HG03521 (cell line): Measurements from ENCODE around the gene TCEA3.

Experiments used
- ATAC-seq: cut with Tn5 transposase; IDR thresholded peaks from one replicate; pipeline ENCODE4 v1.9.1; 2021; ENCODE audit warnings: mild to moderate bottlenecking, moderate library complexity; ENCODE audit not compliant: unreplicated experiment

The TCEA3 gene

GRCh38 chr1:23424293-23425192, at the start of gene TCEA3:
Gene TCEA3 (minus strand): TSS chr1:23424748. CDS start chr1:23424633, 115 bp downstream.
- ATAC-seq, result no peak

- ATAC-seq, result no peak
Measured at GRCh38 chr1:23473037-23473800, 48.7 kb upstream of the TCEA3 start.

- ATAC-seq, result no peak
Measured at GRCh38 chr1:23472351-23473036, 47.9 kb upstream of the TCEA3 start.

- ATAC-seq, result no peak
Measured at GRCh38 chr1:23471473-23472075, 47.0 kb upstream of the TCEA3 start.

- no peak for ATAC-seq
Measured at GRCh38 chr1:23470282-23471070, 45.9 kb upstream of the TCEA3 start.

- no peak for ATAC-seq
Measured at GRCh38 chr1:23469372-23469982, 44.9 kb upstream of the TCEA3 start.

GRCh38 chr1:23466423-23466989, 42.0 kb upstream of the TCEA3 start:
- ATAC-seq, result no peak

GRCh38 chr1:23463286-23463685, 38.7 kb upstream of the TCEA3 start:
- no peak for ATAC-seq

GRCh38 chr1:23462766-23463165, 38.2 kb upstream of the TCEA3 start:
- ATAC-seq, result no peak

GRCh38 chr1:23461050-23461449, 36.5 kb upstream of the TCEA3 start:
- ATAC-seq, result no peak

GRCh38 chr1:23460519-23460918, 36.0 kb upstream of the TCEA3 start:
- no peak for ATAC-seq

GRCh38 chr1:23459338-23459757, 34.8 kb upstream of the TCEA3 start:
- ATAC-seq, result no peak

- ATAC-seq, result no peak
Measured at GRCh38 chr1:23456226-23456625, 31.7 kb upstream of the TCEA3 start.

GRCh38 chr1:23453455-23454000, 29.0 kb upstream of the TCEA3 start:
- no peak for ATAC-seq

- ATAC-seq, result no peak
Measured at GRCh38 chr1:23452011-23452411, 27.5 kb upstream of the TCEA3 start.

- no peak for ATAC-seq
Measured at GRCh38 chr1:23451441-23451840, 26.9 kb upstream of the TCEA3 start.

- ATAC-seq, result no peak
Measured at GRCh38 chr1:23450894-23451293, 26.3 kb upstream of the TCEA3 start.

- no peak for ATAC-seq
Measured at GRCh38 chr1:23449958-23450357, 25.4 kb upstream of the TCEA3 start.

- ATAC-seq, result no peak
Measured at GRCh38 chr1:23449306-23449705, 24.8 kb upstream of the TCEA3 start.
